A549 (cell line): ENCODE data around the gene CCL1. TPM values are rescaled to one million over a fixed set of nuclear protein-coding genes. Genes with fewer than 3 reads are reported as not detected.

Experiments
- ATAC-seq, 2 experiments: fragments of 200-7000 bp in 1 of 2; fragments of >200 bp in 1 of 2; cut with Nextera tagmentation in 1 of 2; cut with Tn5 transposase in 1 of 2; 3 replicates each; pipeline versions ENCODE4 v1.8.0 to v1.9.1; 2018 to 2020; ENCODE audit warnings: mild to moderate bottlenecking in 1 of 2, moderate library complexity in 1 of 2
- CTCF ChIA-PET: fragments of 300-600 bp; sonication (Branson Sonifier 250); formaldehyde crosslinking; extraction: SDS; loops from one replicate; lab custom pipeline; 2021; ENCODE audit warnings: antibody characterized with exemption, inconsistent platforms; lab: Yijun Ruan, JAX
- POLR2A ChIA-PET: fragments of 350-600 bp; formaldehyde crosslinking; extraction: SDS; loops from one replicate; lab custom pipeline; 2021; ENCODE audit warnings: antibody characterized with exemption, inconsistent platforms; lab: Yijun Ruan, JAX
- DNase-seq, 2 experiments: peaks; one replicate each; pipeline versions ENCODE4 v3.0.0 to v3.0.0-alpha.2; 2011 to 2016; ENCODE audit warnings: low read depth in 1 of 2, low spot score in 1 of 2
- FAIRE-seq: peaks from 2 replicates; lab custom pipeline; 2011; peaks lifted over from hg19 to GRCh38; lab: Jason Lieb, UNC
- H3K27ac ChIP-seq, 2 experiments: fragments of >200 bp; sonication (Bioruptor Twin); formaldehyde crosslinking; 3 replicates each; pipeline ENCODE4 v1.5.1; 2016 to 2017
- H3K4me1 ChIP-seq: fragments of >200 bp; sonication (Bioruptor Twin); formaldehyde crosslinking; 3 replicates; pipeline ENCODE4 v1.6.1; 2016
- H3K4me2 ChIP-seq: fragments of >200 bp; sonication (Bioruptor Twin); formaldehyde crosslinking; 3 replicates; pipeline ENCODE4 v1.6.1; 2016
- H3K4me3 ChIP-seq: fragments of >200 bp; sonication (Bioruptor Twin); formaldehyde crosslinking; 3 replicates; pipeline ENCODE4 v1.5.1; 2016
- H3K9me3 ChIP-seq: fragments of >200 bp; sonication (Bioruptor Twin); formaldehyde crosslinking; 3 replicates; pipeline ENCODE4 v1.6.1; 2016
- BHLHE40 ChIP-seq: IDR thresholded peaks from 2 replicates; pipeline ENCODE4 v1.6.1; 2012; ENCODE audit warnings: low read depth, low read length, inconsistent platforms
- CBX8 ChIP-seq: fragments of 200-600 bp; sonication (generic); IDR thresholded peaks from 2 replicates; pipeline ENCODE4 v1.6.1; 2016
- CHD4 ChIP-seq: fragments of 200-600 bp; sonication (generic); IDR thresholded peaks from 2 replicates; pipeline ENCODE4 v1.6.1; 2016; ENCODE audit warnings: antibody characterized with exemption, mild to moderate bottlenecking, borderline replicate concordance
- EP300 ChIP-seq, 2 experiments: fragments of >200 bp; sonication (Bioruptor Twin); formaldehyde crosslinking; IDR thresholded peaks; 2 replicates in 1 of 2; 3 replicates in 1 of 2; pipeline ENCODE4 v1.6.1; 2016 to 2017
- ESRRA ChIP-seq: fragments of 150-350 bp; IDR thresholded peaks from 2 replicates; pipeline ENCODE4 v1.6.1; 2014; ENCODE audit warnings: mild to moderate bottlenecking, low read length, borderline replicate concordance
- FOSL2 ChIP-seq, 2 experiments: fragments of 450-650 bp in 1 of 2; fragments of >200 bp in 1 of 2; sonication (Bioruptor Twin) in 1 of 2; formaldehyde crosslinking; IDR thresholded peaks; 2 replicates each; pipeline versions ENCODE4 v1.5.0 to v1.6.1; 2016 to 2020; ENCODE audit warnings: mild to moderate bottlenecking in 1 of 2, moderate library complexity in 1 of 2
- FOXS1 ChIP-seq: fragments of 250-450 bp; sonication (Bioruptor Pico); IDR thresholded peaks from 2 replicates; pipeline ENCODE4 v1.5.0; 2020; ENCODE audit warnings: mild to moderate bottlenecking, moderate library complexity
- HEYL ChIP-seq: fragments of 250-450 bp; sonication (Bioruptor Pico); IDR thresholded peaks from 2 replicates; pipeline ENCODE4 v1.8.0; 2021; ENCODE audit warnings: mild to moderate bottlenecking, moderate library complexity
- JUNB ChIP-seq: fragments of >200 bp; sonication (Bioruptor Twin); formaldehyde crosslinking; IDR thresholded peaks from 2 replicates; pipeline ENCODE4 v1.6.1; 2016
- KDM5A ChIP-seq: fragments of 200-600 bp; sonication (generic); IDR thresholded peaks from 2 replicates; pipeline ENCODE4 v1.6.1; 2016; ENCODE audit warnings: antibody characterized with exemption, mild to moderate bottlenecking
- MAFK ChIP-seq: fragments of 450-650 bp; IDR thresholded peaks from 2 replicates; pipeline ENCODE4 v1.6.1; 2014; ENCODE audit not compliant: partially characterized antibody
- MAZ ChIP-seq: fragments of 150-350 bp; IDR thresholded peaks from 2 replicates; pipeline ENCODE4 v1.6.1; 2014; ENCODE audit warnings: antibody characterized with exemption, low read depth, low read length, borderline replicate concordance
- MYC ChIP-seq: IDR thresholded peaks from 2 replicates; pipeline ENCODE4 v1.6.1; 2012; ENCODE audit warnings: mild to moderate bottlenecking, inconsistent platforms, low read length, improper control_type of control experiment, borderline replicate concordance
- NFE2L2 ChIP-seq: fragments of 150-350 bp; conservative IDR thresholded peaks from 2 replicates; pipeline ENCODE4 v1.6.1; 2014; ENCODE audit warnings: low read length
- NPAS2 ChIP-seq: fragments of 250-450 bp; sonication (Bioruptor Pico); IDR thresholded peaks from 2 replicates; pipeline ENCODE4 v1.8.0; 2022; ENCODE audit warnings: mild to moderate bottlenecking, moderate library complexity, borderline replicate concordance
- NR3C1 ChIP-seq: fragments of >200 bp; sonication (Bioruptor Twin); formaldehyde crosslinking; IDR thresholded peaks from 3 replicates; pipeline ENCODE4 v1.6.1; 2017
- PHF8 ChIP-seq: fragments of 200-600 bp; sonication (generic); IDR thresholded peaks from 2 replicates; pipeline ENCODE4 v1.6.1; 2016; ENCODE audit warnings: low read depth, mild to moderate bottlenecking, antibody characterized with exemption, moderate library complexity, borderline replicate concordance
- POLR2A ChIP-seq: IDR thresholded peaks from 2 replicates; pipeline ENCODE4 v1.6.1; 2012; ENCODE audit warnings: mild to moderate bottlenecking, low read length
- POLR2AphosphoS2 ChIP-seq: conservative IDR thresholded peaks from 2 replicates; pipeline ENCODE4 v1.6.1; 2012; ENCODE audit warnings: low read length, improper control_type of control experiment, inconsistent platforms
- RAD21 ChIP-seq, 2 experiments: fragments of >200 bp in 1 of 2; sonication (Bioruptor Twin) in 1 of 2; formaldehyde crosslinking in 1 of 2; IDR thresholded peaks in 1 of 2; conservative IDR thresholded peaks in 1 of 2; 2 replicates in 1 of 2; 3 replicates in 1 of 2; pipeline ENCODE4 v1.6.1; 2012 to 2018; ENCODE audit warnings: inconsistent platforms in 1 of 2
- RARB ChIP-seq: fragments of 250-450 bp; sonication (Bioruptor Pico); IDR thresholded peaks from 2 replicates; pipeline ENCODE4 v1.8.0; 2021; ENCODE audit warnings: mild to moderate bottlenecking, moderate library complexity
- RCOR1 ChIP-seq: fragments of 150-350 bp; IDR thresholded peaks from 2 replicates; pipeline ENCODE4 v1.6.1; 2014; ENCODE audit warnings: antibody characterized with exemption, low read length, low read depth
- SREBF2 ChIP-seq: fragments of 450-650 bp; IDR thresholded peaks from 2 replicates; pipeline ENCODE4 v1.6.1; 2014; ENCODE audit warnings: mild to moderate bottlenecking, moderate library complexity
- TFCP2L1 ChIP-seq: fragments of 250-450 bp; sonication (Bioruptor Pico); IDR thresholded peaks from 2 replicates; pipeline ENCODE4 v1.5.0; 2021; ENCODE audit warnings: mild to moderate bottlenecking
- TP53 ChIP-seq: fragments of 250-450 bp; sonication (Bioruptor Pico); IDR thresholded peaks from 2 replicates; pipeline ENCODE4 v1.5.0; 2021; ENCODE audit warnings: mild to moderate bottlenecking, moderate library complexity
- ZC3H11A ChIP-seq: fragments of 450-650 bp; IDR thresholded peaks from 2 replicates; pipeline ENCODE4 v1.6.1; 2014; ENCODE audit warnings: antibody characterized with exemption, mild to moderate bottlenecking
- ZNF302 ChIP-seq: fragments of 250-450 bp; sonication (Bioruptor Pico); IDR thresholded peaks from 2 replicates; pipeline ENCODE4 v1.9.0; 2021; ENCODE audit warnings: inconsistent platforms, mild to moderate bottlenecking, moderate library complexity
- WGBS: methylation state at CpG from one replicate; pipeline ENCODE4 v1.1.6; 2017; ENCODE audit errors: missing lambda C conversion rate; 5-methylcytosine and 5-hydroxymethylcytosine counted together
- polyA plus RNA-seq, 4 experiments: library from polyadenylated mRNA; depleted of rRNA in 3 of 4; stranded (reverse); fragments of >200 nt; fragmentation: RNase III in 1 of 4; extraction: RNeasy Plus Mini Kit Qiagen cat#74134 plus additional on column Dnase treatment in 1 of 4; gene quantifications; 2 replicates in 3 of 4; 3 replicates in 1 of 4; pipeline ENCODE4 v1.2.3, GENCODE V29; 2011 to 2017
- TF ChIP-seq, protein P1 (sequence below): fragments of 250-450 bp; sonication (Bioruptor Pico); IDR thresholded peaks from 2 replicates; pipeline ENCODE4 v1.5.0; 2021; ENCODE audit warnings: mild to moderate bottlenecking, moderate library complexity, borderline replicate concordance

CCL1 gene
- polyA plus RNA-seq, 2 of the 4 experiments (the other 2 are of a cell fraction) = not detected

GRCh38 chr17:34409352-34409751 lies 46.3 kb upstream of the CCL1 start:
- ATAC-seq = no peak
- ChIA-PET CTCF (interaction anchor here (0.6 to 3.3 kb wide), 4 partner anchors 9 to 47 kb away, joined by 3 to 24 read pairs (median 3); no protein-coding TSS in a partner anchor), POLR2A (no interaction called here)
- Histone ChIP-seq H3K4me3 (no peak overlapping the region), H3K4me2 (no peak overlapping the region), H3K9me3 (no peaks in the 10 kb centered on the region), H3K4me1 (peaks cover 10% of the 10 kb centered on the region; the same call in 1 of the 3 replicates), H3K27ac (no peak overlapping the region)
- DNase-seq = no peak
- whole genome bisulfite sequencing = 41% methylated on average over 4 of the region's 4 CpGs
- FAIRE-seq = no peak
- TF ChIP-seq POLR2AphosphoS2 (no peak), FOXS1 (CRISPR knock-in tag) (no peak), FOSL2 (IDR thresholded peaks at IDR 0.05) (no peak), FOSL2 (CRISPR knock-in tag; IDR thresholded peaks at IDR 0.05) (no peak), CHD4 (no peak), HEYL (CRISPR knock-in tag) (no peak), NFE2L2 (no peak), RCOR1 (no peak), ZC3H11A (no peak), ZNF302 (CRISPR knock-in tag) (no peak), MAFK (no peak), TP53 (no peak), BHLHE40 (no peak), NR3C1 (no peak), KDM5A (no peak), ESRRA (no peak), NPAS2 (CRISPR knock-in tag) (no peak), TFCP2L1 (CRISPR knock-in tag) (no peak), SREBF2 (no peak), MYC (no peak), RAD21 (conservative IDR thresholded peaks at IDR 0.05 in 1 of 2, IDR thresholded peaks at IDR 0.05 in 1 of 2) (no peak)

DNA sequence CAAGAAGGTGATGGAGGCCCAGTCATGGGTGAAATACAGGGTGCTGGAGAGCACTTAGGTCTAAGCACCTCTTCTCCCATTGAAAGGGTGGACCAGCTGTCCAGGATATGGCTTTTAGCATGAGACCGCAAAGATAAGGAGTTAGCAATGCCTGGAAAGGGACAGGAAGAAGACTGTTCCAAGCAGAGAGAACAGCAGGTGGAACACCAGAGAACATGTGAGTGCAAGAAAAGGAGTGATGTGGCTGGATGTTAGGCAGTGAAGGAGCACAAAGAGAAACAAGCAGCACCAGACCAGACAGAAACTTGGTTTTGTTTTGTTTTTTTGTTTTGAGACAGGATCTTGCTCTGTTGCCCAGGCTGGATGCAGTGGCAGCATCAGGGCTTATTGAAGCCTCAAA lies 45.4 kb upstream of the CCL1 start:
- no peak for ATAC-seq
- Histone ChIP-seq H3K27ac (no peak overlapping the region), H3K9me3 (no peaks in the 10 kb centered on the region), H3K4me3 (no peak overlapping the region), H3K4me1 (peaks cover 9% of the 10 kb centered on the region; the same call in 1 of the 3 replicates), H3K4me2 (no peak overlapping the region)
- ChIA-PET POLR2A (no interaction called here), CTCF (interaction anchor here (1.0 to 1.3 kb wide), 3 partner anchors 10 to 21 kb away, joined by 3 to 8 read pairs (median 3); no protein-coding TSS in a partner anchor)
- FAIRE-seq = no peak
- WGBS = 33% methylated on average over 1 of the region's 1 CpG
- no peak for DNase-seq
- TF ChIP-seq MAZ = no peak
- no peak for TF ChIP-seq POLR2A
- TF ChIP-seq JUNB = no peak
- no peak for TF ChIP-seq KDM5A
- TF ChIP-seq TFCP2L1 (CRISPR knock-in tag) = no peak
- TF ChIP-seq CHD4 = no peak
- TF ChIP-seq FOSL2 (IDR thresholded peaks at IDR 0.05) = no peak
- TF ChIP-seq FOSL2 (CRISPR knock-in tag; IDR thresholded peaks at IDR 0.05) = no peak
- TF ChIP-seq NR3C1 = no peak
- no peak for TF ChIP-seq HEYL (CRISPR knock-in tag)
- TF ChIP-seq, protein P1, sequence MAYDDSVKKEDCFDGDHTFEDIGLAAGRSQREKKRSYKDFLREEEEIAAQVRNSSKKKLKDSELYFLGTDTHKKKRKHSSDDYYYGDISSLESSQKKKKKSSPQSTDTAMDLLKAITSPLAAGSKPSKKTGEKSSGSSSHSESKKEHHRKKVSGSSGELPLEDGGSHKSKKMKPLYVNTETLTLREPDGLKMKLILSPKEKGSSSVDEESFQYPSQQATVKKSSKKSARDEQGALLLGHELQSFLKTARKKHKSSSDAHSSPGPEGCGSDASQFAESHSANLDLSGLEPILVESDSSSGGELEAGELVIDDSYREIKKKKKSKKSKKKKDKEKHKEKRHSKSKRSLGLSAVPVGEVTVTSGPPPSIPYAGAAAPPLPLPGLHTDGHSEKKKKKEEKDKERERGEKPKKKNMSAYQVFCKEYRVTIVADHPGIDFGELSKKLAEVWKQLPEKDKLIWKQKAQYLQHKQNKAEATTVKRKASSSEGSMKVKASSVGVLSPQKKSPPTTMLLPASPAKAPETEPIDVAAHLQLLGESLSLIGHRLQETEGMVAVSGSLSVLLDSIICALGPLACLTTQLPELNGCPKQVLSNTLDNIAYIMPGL (CRISPR knock-in tag) = no peak
- no peak for TF ChIP-seq EP300 (IDR thresholded peaks at IDR 0.05)
- TF ChIP-seq RARB (CRISPR knock-in tag) = no peak
- no peak for TF ChIP-seq CBX8
- TF ChIP-seq PHF8 = no peak
- TF ChIP-seq, all 56 proteins: peak for 0
